ENCODE results near the gene VPS54.
A peak's percentile ranks its signal among the peaks of the same experiment; 100 is the strongest.

The VPS54 gene

GRCh38 chr2:64019083-64019974 lies at the start of gene VPS54:
Gene VPS54 (minus strand): TSS chr2:64019428. CDS start chr2:63983999, 35,429 bp downstream.
- peak in 1 of 2 experiments; percentile 40 for DNase-seq

GRCh38 chr2:64067326-64067725 lies 48.1 kb upstream of the VPS54 start:
- no peak for DNase-seq

- no peak for DNase-seq
Measured at GRCh38 chr2:64065516-64065915, 46.3 kb upstream of the VPS54 start.

- DNase-seq = no peak
Measured at GRCh38 chr2:64063924-64064331, 44.7 kb upstream of the VPS54 start.

- DNase-seq = no peak
Measured at GRCh38 chr2:64063454-64063853, 44.2 kb upstream of the VPS54 start.

GRCh38 chr2:64062840-64063239 lies 43.6 kb upstream of the VPS54 start:
- no peak for DNase-seq

GRCh38 chr2:64059270-64059669 lies 40.0 kb upstream of the VPS54 start:
- DNase-seq = no peak

- DNase-seq = no peak
Measured at GRCh38 chr2:64056021-64056420, 36.8 kb upstream of the VPS54 start.

GRCh38 chr2:64054161-64054915 lies 35.1 kb upstream of the VPS54 start:
- peak in 1 of 2 experiments; percentile 45 for DNase-seq

GRCh38 chr2:64052463-64053241 lies 33.4 kb upstream of the VPS54 start:
- DNase-seq = no peak

GRCh38 chr2:64049633-64050220 lies 30.5 kb upstream of the VPS54 start:
- DNase-seq = peak; percentile 13 to 57

- DNase-seq = no peak
Measured at GRCh38 chr2:64045938-64046337, 26.7 kb upstream of the VPS54 start.

- no peak for DNase-seq
Measured at GRCh38 chr2:64040161-64040560, 20.9 kb upstream of the VPS54 start.

GRCh38 chr2:64036034-64036705 lies 16.9 kb upstream of the VPS54 start:
- no peak for DNase-seq

- DNase-seq = peak in 1 of 2 experiments; percentile 16
Measured at GRCh38 chr2:64035072-64035942, 16.1 kb upstream of the VPS54 start.

GRCh38 chr2:64029116-64029665 lies 10.0 kb upstream of the VPS54 start:
- no peak for DNase-seq

- DNase-seq = no peak
Measured at GRCh38 chr2:64025741-64026140, 6.5 kb upstream of the VPS54 start.

- DNase-seq = no peak
Measured at GRCh38 chr2:64024259-64024949, 5.2 kb upstream of the VPS54 start.

GRCh38 chr2:64023485-64024258 lies 4.4 kb upstream of the VPS54 start:
- DNase-seq = no peak

Data from NCI-H524 (cell line).